H1 (cell line): ENCODE measurements around the gene CCL26. TPM values are rescaled to one million over a fixed set of nuclear protein-coding genes. Genes with fewer than 3 reads are reported as not detected.

Experiments
- CTCF ChIA-PET: fragments of 300-600 bp; sonication (Branson Sonifier 250); formaldehyde crosslinking; loops from one replicate; lab custom pipeline; 2021; ENCODE audit not compliant: partially characterized antibody; lab: Charles Lee
- POLR2A ChIA-PET: fragments of 300-600 bp; sonication (Branson Sonifier 250); formaldehyde crosslinking; loops from one replicate; lab custom pipeline; 2021; ENCODE audit warnings: inconsistent platforms; ENCODE audit not compliant: partially characterized antibody; lab: Charles Lee
- DNase-seq, 2 experiments: peaks; one replicate each; pipeline versions ENCODE4 v3.0.0 to v3.0.0-alpha.2; 2010 to 2022; ENCODE audit warnings: low spot score in 2 of 2, low read depth in 1 of 2, mixed read lengths in 1 of 2
- FAIRE-seq: peaks from 2 replicates; lab custom pipeline; 2011; peaks lifted over from hg19 to GRCh38; lab: Jason Lieb, UNC
- H2AFZ ChIP-seq: 2 replicates; pipeline ENCODE4 v1.8.1; 2012; ENCODE audit warnings: low read length, inconsistent platforms
- H2AK5ac ChIP-seq: 2 replicates; pipeline ENCODE4 v1.6.1; 2013; ENCODE audit warnings: low read depth, low read length
- H2BK120ac ChIP-seq: replicated peaks from 2 replicates; pipeline ENCODE3; 2013; ENCODE audit warnings: low read depth, low read length, inconsistent platforms
- H2BK12ac ChIP-seq: 2 replicates; pipeline ENCODE4 v1.6.1; 2013; ENCODE audit warnings: low read depth, low read length
- H2BK15ac ChIP-seq: 2 replicates; pipeline ENCODE4 v1.6.1; 2013; ENCODE audit warnings: low read length
- H2BK20ac ChIP-seq: 2 replicates; pipeline ENCODE4 v1.6.1; 2013; ENCODE audit warnings: low read length
- H2BK5ac ChIP-seq: 2 replicates; pipeline ENCODE4 v1.6.1; 2013; ENCODE audit warnings: low read depth, low read length
- H3K14ac ChIP-seq: 2 replicates; pipeline ENCODE4 v1.6.1; 2013; ENCODE audit warnings: inconsistent platforms; ENCODE audit not compliant: insufficient read length
- H3K18ac ChIP-seq: 2 replicates; pipeline ENCODE4 v1.6.1; 2013; ENCODE audit warnings: low read length; ENCODE audit errors: extremely low read depth
- H3K23ac ChIP-seq: 2 replicates; pipeline ENCODE4 v1.6.1; 2013; ENCODE audit warnings: inconsistent platforms; ENCODE audit not compliant: insufficient read length
- H3K23me2 ChIP-seq: 2 replicates; pipeline ENCODE4 v1.6.1; 2013; ENCODE audit warnings: low read depth, low read length
- H3K27ac ChIP-seq: 2 replicates; pipeline ENCODE4 v1.6.1; 2011; ENCODE audit warnings: low read depth, low read length, inconsistent platforms
- H3K27me3 ChIP-seq, 4 experiments: replicated peaks in 1 of 4; 1 replicate in 1 of 4; 2 replicates in 3 of 4; pipeline versions ENCODE4 v1.6.1 to v1.8.1; 2011 to 2013; ENCODE audit warnings: low read length in 3 of 4, mild to moderate bottlenecking in 3 of 4, inconsistent platforms in 2 of 4, mixed read lengths in 2 of 4, moderate library complexity in 1 of 4; ENCODE audit not compliant: control insufficient read depth in 3 of 4, insufficient read depth in 3 of 4; ENCODE audit errors: extremely low read depth in 1 of 4
- H3K36me3 ChIP-seq, 4 experiments: 2 replicates each; pipeline versions ENCODE4 v1.6.1 to v1.8.1; 2011 to 2013; ENCODE audit warnings: mild to moderate bottlenecking in 4 of 4, low read length in 3 of 4, moderate library complexity in 2 of 4, control low read depth in 1 of 4, inconsistent platforms in 1 of 4; ENCODE audit not compliant: insufficient read depth in 4 of 4, control insufficient read depth in 2 of 4
- H3K4ac ChIP-seq: replicated peaks from 2 replicates; pipeline ENCODE3; 2013; ENCODE audit warnings: low read length, low read depth, mixed read lengths, inconsistent platforms; ENCODE audit not compliant: insufficient read length
- H3K4me1 ChIP-seq, 4 experiments: replicated peaks in 1 of 4; 1 replicate in 1 of 4; 2 replicates in 3 of 4; pipeline versions ENCODE4 v1.6.1 to v1.8.1; 2011 to 2013; ENCODE audit warnings: low read length in 3 of 4, inconsistent platforms in 2 of 4, mixed read lengths in 1 of 4; ENCODE audit not compliant: insufficient read depth in 4 of 4, control insufficient read depth in 3 of 4
- H3K4me2 ChIP-seq, 2 experiments: 2 replicates each; pipeline versions ENCODE4 v1.6.1 to v1.8.1; 2011 to 2013; ENCODE audit warnings: low read depth in 2 of 2, low read length in 2 of 2, control low read depth in 1 of 2, inconsistent platforms in 1 of 2, mild to moderate bottlenecking in 1 of 2; ENCODE audit not compliant: insufficient read depth in 1 of 2
- H3K4me3 ChIP-seq, 4 experiments: fragments of 200-600, 300-600 bp in 1 of 4; sonication (generic), shearing (Covaris generic), sonication (Bioruptor Twin) in 1 of 4; 2 replicates each; pipeline versions ENCODE4 v1.5.1 to v1.8.1; 2011 to 2016; ENCODE audit warnings: low read length in 4 of 4, low read depth in 3 of 4, control low read depth in 2 of 4, inconsistent platforms in 2 of 4, mild to moderate bottlenecking in 2 of 4, mixed read lengths in 1 of 4, moderate library complexity in 1 of 4; ENCODE audit not compliant: insufficient read depth in 2 of 4; ENCODE audit errors: extremely low read depth in 1 of 4
- H3K56ac ChIP-seq: replicated peaks from 2 replicates; pipeline ENCODE3; 2013; ENCODE audit warnings: low read depth, mild to moderate bottlenecking, mixed read lengths, low read length, inconsistent platforms; ENCODE audit not compliant: insufficient read length
- H3K79me1 ChIP-seq: 2 replicates; pipeline ENCODE4 v1.6.1; 2013; ENCODE audit warnings: low read depth, low read length, control low read depth
- H3K79me2 ChIP-seq, 2 experiments: 2 replicates each; pipeline versions ENCODE4 v1.6.1 to v1.8.1; 2012 to 2013; ENCODE audit warnings: low read length in 2 of 2, mild to moderate bottlenecking in 2 of 2, inconsistent platforms in 1 of 2; ENCODE audit not compliant: insufficient read depth in 2 of 2, control insufficient read depth in 1 of 2
- H3K9ac ChIP-seq, 4 experiments: replicated peaks in 1 of 4; 1 replicate in 1 of 4; 2 replicates in 3 of 4; pipeline versions ENCODE4 v1.6.1 to v1.8.1; 2011 to 2013; ENCODE audit warnings: low read depth in 3 of 4, low read length in 3 of 4, control low read depth in 2 of 4, mild to moderate bottlenecking in 2 of 4, moderate library complexity in 2 of 4, inconsistent platforms in 1 of 4; ENCODE audit errors: extremely low read depth in 1 of 4
- H3K9me3 ChIP-seq, 2 experiments: 2 replicates each; pipeline versions ENCODE4 v1.6.1 to v1.8.1; 2012 to 2013; ENCODE audit warnings: mild to moderate bottlenecking in 2 of 2, moderate library complexity in 2 of 2, control low read depth in 1 of 2, inconsistent platforms in 1 of 2, low read depth in 1 of 2, low read length in 1 of 2, mixed read lengths in 1 of 2; ENCODE audit not compliant: insufficient read depth in 2 of 2
- H4K20me1 ChIP-seq, 2 experiments: replicated peaks in 1 of 2; 2 replicates each; pipeline versions ENCODE3 to v1.8.1; 2011 to 2013; ENCODE audit warnings: inconsistent platforms in 2 of 2, low read length in 2 of 2, mild to moderate bottlenecking in 1 of 2; ENCODE audit not compliant: insufficient read depth in 2 of 2, control insufficient read depth in 1 of 2
- H4K5ac ChIP-seq: 2 replicates; pipeline ENCODE4 v1.6.1; 2013; ENCODE audit warnings: low read length, low read depth, mixed read lengths, inconsistent platforms; ENCODE audit not compliant: insufficient read length
- H4K8ac ChIP-seq: 2 replicates; pipeline ENCODE4 v1.8.0; 2013; ENCODE audit warnings: mild to moderate bottlenecking, moderate library complexity, low read length, inconsistent platforms; ENCODE audit not compliant: insufficient read depth; ENCODE audit errors: extremely low read depth
- H4K91ac ChIP-seq: replicated peaks from 2 replicates; pipeline ENCODE3; 2013; ENCODE audit warnings: low read length, mixed read lengths, inconsistent platforms; ENCODE audit not compliant: insufficient read length
- ASH2L ChIP-seq: fragments of 200-600, 300-600 bp; sonication (generic); IDR thresholded peaks from one replicate; pipeline ENCODE4 v1.7.1; 2017; ENCODE audit warnings: low read length
- ATF3 ChIP-seq: IDR thresholded peaks from 2 replicates; pipeline ENCODE4 v1.6.1; 2011; ENCODE audit warnings: low read depth, mild to moderate bottlenecking, low read length; ENCODE audit not compliant: insufficient read depth
- CTCF ChIP-seq, 3 experiments: IDR thresholded peaks; 1 replicate in 2 of 3; 2 replicates in 1 of 3; pipeline versions ENCODE4 v1.5.1 to v1.6.1; 2011; ENCODE audit warnings: low read length in 3 of 3, mild to moderate bottlenecking in 3 of 3, inconsistent platforms in 2 of 3, low read depth in 1 of 3, moderate library complexity in 1 of 3; ENCODE audit not compliant: insufficient read depth in 1 of 3; ENCODE audit errors: control extremely low read depth in 1 of 3
- HDAC6 ChIP-seq: IDR thresholded peaks from one replicate; pipeline ENCODE4 v1.7.1; 2012; ENCODE audit warnings: low read depth, mild to moderate bottlenecking, inconsistent platforms, low read length, moderate library complexity
- MAX ChIP-seq: IDR thresholded peaks from 2 replicates; pipeline ENCODE4 v1.6.1; 2012; ENCODE audit warnings: inconsistent platforms
- SAP30 ChIP-seq: fragments of 300-600 bp; sonication (generic); IDR thresholded peaks from 2 replicates; pipeline ENCODE4 v1.7.1; 2012; ENCODE audit warnings: low read length, moderate library complexity, mild to moderate bottlenecking, inconsistent platforms; ENCODE audit not compliant: insufficient read depth, insufficient replicate concordance
- SIRT6 ChIP-seq: IDR thresholded peaks from one replicate; pipeline ENCODE4 v1.7.1; 2012; ENCODE audit warnings: low read length, inconsistent platforms
- SIX5 ChIP-seq: IDR thresholded peaks from 2 replicates; pipeline ENCODE4 v1.6.1; 2011; ENCODE audit warnings: mild to moderate bottlenecking, low read depth, low read length
- TAF7 ChIP-seq: optimal IDR thresholded peaks from 2 replicates; pipeline ENCODE3; 2011; ENCODE audit warnings: low read depth, mild to moderate bottlenecking, inconsistent platforms, low read length, moderate library complexity, borderline replicate concordance
- TEAD4 ChIP-seq: IDR thresholded peaks from 2 replicates; pipeline ENCODE4 v1.6.1; 2012; ENCODE audit warnings: low read depth, low read length, inconsistent platforms, mixed read lengths
- YY1 ChIP-seq: IDR thresholded peaks from 2 replicates; pipeline ENCODE4 v1.6.1; 2011; ENCODE audit warnings: low read depth, mild to moderate bottlenecking, low read length
- WGBS, 2 experiments: shearing (Covaris generic) in 1 of 2; methylation state at CpG; one replicate each; pipeline versions ENCODE4 v1.1.6 to v1.1.7; 2013 to 2015; ENCODE audit warnings: low lambda C conversion rate in 2 of 2, mixed read lengths in 2 of 2, inconsistent platforms in 1 of 2, low coverage in 1 of 2, missing lambda C conversion rate in 1 of 2; ENCODE audit not compliant: insufficient replicate concordance in 2 of 2, insufficient coverage in 1 of 2, insufficient read length in 1 of 2; ENCODE audit errors: extremely low coverage in 1 of 2, missing lambda C conversion rate in 1 of 2; 5-methylcytosine and 5-hydroxymethylcytosine counted together
- polyA plus RNA-seq, 7 experiments: library from polyadenylated mRNA; depleted of rRNA in 3 of 7; stranded (reverse) in 5 of 7; unstranded in 2 of 7; fragments of >200 nt in 5 of 7; fragments of 200-250 nt in 2 of 7; gene quantifications; 1 replicate in 5 of 7; 2 replicates in 1 of 7; 4 replicates in 1 of 7; pipeline versions ENCODE4 v1.2.1 to v1.2.3, GENCODE V29; 2011 to 2013; ENCODE audit warnings: missing spikeins in 2 of 7, mixed read lengths in 2 of 7
- total RNA-seq: library from RNA; stranded (reverse); fragmentation: NEBNext Ultra II Directional; extraction: Animal tissue kit (Norgen Biotek cat#: 25700); gene quantifications from 2 replicates; pipeline ENCODE4 v1.2.1, GENCODE V29; 2021

Gene CCL26
- total and polyA plus RNA-seq, 2 of the 8 experiments (the other 6 are each of a cell fraction or from before 2014, with no cell fraction given) = 8.7 to 14.9 TPM

- Histone ChIP-seq H3K9ac (no peak overlapping the region), H3K36me3 (no peaks in the 10 kb centered on the region), H4K8ac (no peak overlapping the region), H3K4me3 (no peak overlapping the region), H2AK5ac (no peak overlapping the region), H2AFZ (no peak overlapping the region)
- TF ChIP-seq YY1 (no peak), TAF7 (no peak), MAX (no peak), SIX5 (no peak), ATF3 (no peak), CTCF (IDR thresholded peaks at IDR 0.05; ENCODE audit: control extremely low read depth in 1 of 3, insufficient read depth in 1 of 3, low read depth in 1 of 3, low read length in 3 of 3) (no peak), SIRT6 (no peak), ASH2L (no peak), TEAD4 (no peak), SAP30 (no peak), HDAC6 (no peak)
- TF ChIP-seq, all 59 proteins: peak for 0
- 90% methylated on average over 4 of the region's 4 CpGs; no CpG with 5 or more reads in 1 of the 2 experiments for WGBS, 2 experiments
- Histone ChIP-seq H3K23ac (no peak overlapping the region), H3K4me1 (no peaks in the 10 kb centered on the region), H4K5ac (no peak overlapping the region), H4K20me1 (no peaks in the 10 kb centered on the region), H3K79me1 (no peaks in the 10 kb centered on the region), H3K23me2 (no peaks in the 10 kb centered on the region), H2BK15ac (no peak overlapping the region), H2BK12ac (no peak overlapping the region), H3K79me2 (no peaks in the 10 kb centered on the region), H3K56ac (peak overlapping the region; percentile 12), H3K4ac (no peak overlapping the region), H2BK5ac (no peak overlapping the region), H3K9me3 (no peaks in the 10 kb centered on the region), H2BK20ac (no peak overlapping the region), H2BK120ac (no peak overlapping the region), H3K27me3 (no peaks in the 10 kb centered on the region), H3K4me2 (no peak overlapping the region), H3K27ac (no peak overlapping the region), H4K91ac (no peak overlapping the region), H3K14ac (no peak overlapping the region), H3K18ac (no peak overlapping the region)
- CTCF ChIA-PET = interaction anchor here (0.6 to 2.1 kb wide), 7 partner anchors 15 to 194 kb away, joined by 3 to 7 read pairs (median 3); partner anchors contain the start of gene CCL24
- DNase-seq (no peak), FAIRE-seq (no peak)
- POLR2A ChIA-PET = interaction anchor here (1.7 kb wide), 1 partner anchor 11 kb away, joined by 6 read pairs; no protein-coding TSS in a partner anchor
Observed at GRCh38 chr7:75798770-75799169, 26.8 kb upstream of the CCL26 start.
